ENCODE measurements around the gene MGAT1.

MGAT1 gene

DNA sequence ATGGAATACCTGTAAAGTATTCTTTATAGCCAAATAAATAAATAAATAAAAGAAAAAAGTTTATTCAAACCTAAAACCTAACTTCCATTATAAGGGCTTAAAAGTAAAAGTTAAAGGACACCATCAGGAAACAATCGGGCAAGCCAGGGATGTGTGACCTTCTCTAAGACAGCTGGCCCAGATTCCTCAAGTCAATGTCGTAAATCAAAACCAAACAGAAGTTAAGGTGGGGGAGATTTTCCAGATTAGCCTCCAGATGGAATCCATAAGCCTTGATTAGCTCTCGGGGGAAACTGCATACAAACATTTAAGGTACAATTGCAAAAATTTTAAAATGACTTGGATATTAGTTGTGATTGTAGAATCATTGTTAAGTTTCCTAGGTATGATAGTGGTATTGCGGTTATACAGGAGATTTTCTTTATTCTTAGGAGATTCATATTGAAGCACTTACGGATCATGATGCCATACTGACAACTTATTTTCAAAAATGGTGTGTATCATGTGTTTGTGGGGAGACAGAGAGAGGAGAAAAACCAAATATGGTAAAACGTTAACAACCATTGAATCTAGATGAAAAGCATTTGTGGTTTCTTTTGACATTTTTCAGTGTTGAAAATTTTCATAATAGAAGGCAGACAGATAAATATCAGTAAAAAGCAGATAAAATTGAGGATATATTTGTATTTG, 21.5 kb upstream of the MGAT1 start:
- no peak for DNase-seq

DNA sequence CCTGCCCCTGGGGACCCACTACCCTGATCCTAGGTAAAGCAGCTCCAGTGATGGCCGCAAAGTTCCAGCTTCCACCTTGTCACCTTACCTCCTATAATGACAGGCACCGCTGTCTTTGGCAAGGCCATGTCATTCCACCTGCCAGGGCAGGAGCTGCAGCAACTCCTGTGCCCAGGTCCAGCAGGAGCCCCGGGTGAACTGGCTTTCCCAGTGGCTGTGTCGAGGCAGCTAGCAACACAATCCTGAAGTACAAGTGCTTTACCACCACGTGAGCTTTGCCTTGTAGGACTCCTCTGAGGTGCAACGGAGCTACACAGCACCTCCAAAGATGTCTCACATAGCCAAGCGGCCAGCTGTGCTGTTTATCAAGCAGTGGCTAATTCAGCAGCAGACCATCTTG, 20.7 kb upstream of the MGAT1 start:
- DNase-seq = no peak

DNA sequence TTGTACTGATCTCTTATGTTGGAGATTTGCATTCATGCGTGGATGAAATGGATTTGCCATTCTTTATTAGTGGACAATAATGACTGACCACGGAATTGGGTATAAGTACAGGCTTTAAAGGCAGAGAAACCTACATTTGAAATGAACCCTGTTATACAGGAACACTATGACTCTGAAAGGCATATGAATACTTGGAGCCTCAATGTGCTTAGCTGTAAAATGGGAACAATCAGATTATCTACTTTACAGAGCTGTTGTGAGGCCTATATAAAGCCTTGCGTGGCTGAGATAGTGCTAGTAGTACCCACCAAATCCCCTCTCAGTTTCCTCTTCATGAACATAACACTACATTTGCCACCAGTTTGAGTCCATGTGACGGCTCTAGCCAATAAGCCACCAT, 18.9 kb upstream of the MGAT1 start:
- no peak for DNase-seq

DNA sequence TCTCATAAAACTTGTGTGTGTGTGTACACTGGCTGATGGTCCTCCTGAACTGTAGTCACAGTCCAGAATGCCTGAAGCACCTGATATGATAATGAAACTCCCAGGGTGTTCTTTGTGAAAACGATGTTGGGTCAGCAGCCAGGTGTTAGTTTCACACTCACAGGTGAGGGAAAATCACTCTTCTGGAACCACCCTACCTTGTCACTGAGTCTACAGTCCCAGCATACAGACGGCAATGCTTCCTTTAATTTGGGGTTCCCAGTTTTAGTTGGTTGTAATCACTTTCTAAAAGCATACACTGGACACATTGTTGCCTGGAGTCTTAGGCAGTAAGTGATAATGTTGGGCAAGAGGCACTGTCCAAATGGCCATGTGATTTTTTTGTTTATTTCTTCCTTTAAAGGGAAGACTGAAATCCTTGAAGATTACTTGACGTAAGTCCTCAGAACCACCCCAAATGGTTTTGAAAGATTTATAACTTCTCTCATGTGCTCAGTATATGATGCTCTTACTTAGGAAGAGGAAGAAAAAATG, 18.2 kb upstream of the MGAT1 start:
- peak; percentile 23 for DNase-seq

DNA sequence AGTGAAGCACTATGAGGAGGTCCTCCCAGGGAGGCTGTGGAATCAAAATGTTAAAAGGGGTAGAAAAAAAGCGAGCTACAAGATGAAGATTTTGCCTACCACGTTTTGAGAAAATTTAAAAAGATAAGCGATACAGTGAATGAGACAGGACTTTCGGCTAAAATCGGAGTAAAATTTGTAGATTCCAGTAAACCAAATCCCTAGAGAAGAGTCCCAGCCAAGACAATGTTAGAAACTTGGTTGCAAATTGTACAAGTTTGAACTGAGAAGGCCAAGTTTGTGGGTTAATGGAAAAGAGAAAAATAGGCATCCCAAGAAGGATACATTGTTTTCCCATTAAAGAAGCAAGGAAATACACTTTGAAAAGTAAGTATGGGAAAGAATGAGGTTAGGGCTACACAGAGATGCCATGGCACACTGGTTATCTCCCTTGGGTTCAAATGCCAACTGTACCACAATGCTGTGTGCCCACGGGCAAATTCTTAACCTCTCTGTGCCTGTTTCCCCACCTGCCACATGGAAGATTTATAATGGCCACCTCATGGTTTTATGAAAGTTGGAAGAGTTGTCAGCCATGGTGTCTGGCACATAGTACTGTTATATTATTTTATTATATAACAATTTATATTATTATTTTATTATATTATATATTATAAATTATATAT, 16.2 kb upstream of the MGAT1 start:
- no peak for DNase-seq

DNA sequence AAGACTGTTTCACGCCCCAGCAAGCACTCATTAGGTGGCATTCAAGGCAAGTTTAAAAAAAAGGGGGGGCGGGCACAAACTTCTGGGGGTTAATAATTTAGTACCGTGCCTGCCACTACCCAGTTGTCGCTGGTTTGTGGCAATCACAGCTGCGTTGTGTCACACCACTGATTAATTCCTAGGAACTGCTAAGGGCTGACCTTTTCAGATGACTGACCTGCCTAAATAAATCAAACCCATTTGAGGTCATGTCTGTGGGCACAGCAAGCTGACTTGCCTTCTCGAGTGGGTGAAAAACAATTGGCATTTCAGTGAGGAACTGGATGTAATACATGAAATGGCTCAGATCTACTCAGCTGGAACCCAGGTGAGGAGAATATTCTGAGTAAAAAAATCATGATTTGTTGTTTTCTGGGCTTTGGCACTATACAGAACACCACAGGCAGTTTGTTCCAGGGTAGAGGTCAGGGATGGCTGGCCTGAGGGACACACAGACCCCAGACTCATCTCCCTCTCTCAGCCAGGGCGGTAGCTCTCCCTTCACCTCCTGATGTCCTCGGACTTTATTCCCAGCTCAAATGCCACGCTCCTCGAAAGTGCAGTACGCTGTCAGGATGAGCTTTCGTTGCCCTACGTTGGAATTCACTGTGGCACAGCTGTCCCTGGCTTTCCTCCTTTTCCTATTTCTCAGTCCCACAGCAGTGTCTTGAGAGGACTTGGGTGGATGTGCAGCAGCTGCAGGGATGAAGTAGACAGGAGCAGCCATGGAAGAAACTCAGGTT, 15.5 kb upstream of the MGAT1 start:
- DNase-seq = no peak

DNA sequence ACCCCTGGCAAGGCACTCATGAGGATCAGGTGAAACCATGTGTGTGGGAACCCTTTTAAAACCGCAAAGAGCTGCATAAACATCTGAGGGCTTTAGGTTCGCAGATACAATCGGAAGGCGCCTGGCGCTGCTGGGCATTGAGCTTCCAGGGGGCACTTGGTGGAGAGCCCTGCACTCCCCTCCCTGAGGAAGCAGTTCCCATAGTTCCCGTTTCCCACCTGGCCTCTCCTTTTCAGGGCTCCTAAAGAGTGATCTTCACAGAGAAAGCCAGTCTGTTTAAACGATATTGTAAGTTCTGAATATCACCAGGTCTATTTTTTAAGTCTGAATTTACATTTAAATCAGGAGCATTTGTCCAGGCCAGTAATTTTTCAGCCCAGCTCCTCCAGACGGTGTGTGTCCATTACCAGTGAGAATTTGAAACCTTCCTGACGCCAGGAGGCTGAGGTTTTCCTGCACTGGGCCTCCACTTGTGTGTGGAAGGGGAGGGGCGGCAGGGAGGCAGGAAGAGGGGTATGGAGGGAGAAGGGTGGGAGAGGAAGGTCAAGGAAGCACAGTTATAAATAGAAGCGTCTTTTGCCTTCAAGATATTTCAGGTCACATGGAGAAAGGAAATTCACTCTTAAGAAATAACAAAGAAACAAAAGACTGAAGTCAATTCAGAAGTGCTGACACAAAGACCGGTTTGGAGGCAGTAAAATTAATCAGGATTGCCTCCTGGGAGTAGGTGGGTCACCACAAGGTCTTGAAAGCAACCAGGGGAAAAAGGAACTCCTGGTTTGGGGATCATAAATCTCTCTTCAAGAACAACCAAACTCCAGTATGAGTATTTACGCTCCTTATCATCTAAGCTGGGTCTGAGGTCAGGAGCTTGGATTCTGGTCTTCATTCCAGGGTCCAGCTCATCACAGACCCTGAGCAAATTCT, 14.3 kb upstream of the MGAT1 start:
- DNase-seq = no peak

DNA sequence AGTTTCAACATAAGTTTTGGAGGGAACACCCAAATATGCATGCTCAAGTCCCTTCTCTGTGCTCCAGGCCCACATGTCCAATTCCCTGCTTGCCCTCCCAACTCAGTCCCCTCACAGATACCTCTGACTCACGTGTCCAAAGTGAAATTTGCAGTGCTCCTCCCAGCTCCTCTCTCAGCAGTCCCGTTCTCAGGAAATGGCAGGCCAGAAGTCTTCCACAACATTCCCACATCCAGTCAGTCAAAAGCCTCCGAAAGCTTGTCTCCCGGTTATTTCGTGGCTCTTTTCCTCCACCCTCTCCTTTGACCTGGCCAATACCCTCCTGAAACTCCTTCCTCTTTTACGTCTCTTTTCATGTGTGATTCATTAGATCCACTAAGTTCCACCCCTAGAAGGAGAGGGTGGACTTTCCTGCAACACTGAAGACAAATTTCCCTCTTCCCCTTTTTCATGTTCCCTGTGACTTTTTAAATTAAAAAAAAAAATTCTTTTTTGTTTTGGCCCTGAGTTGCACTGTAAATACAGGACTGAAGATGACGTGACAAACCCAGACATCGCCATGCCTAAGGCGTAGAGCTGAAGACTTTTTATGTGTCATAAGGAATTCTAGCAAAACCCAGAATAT, 12.8 kb upstream of the MGAT1 start:
- no peak for DNase-seq

DNA sequence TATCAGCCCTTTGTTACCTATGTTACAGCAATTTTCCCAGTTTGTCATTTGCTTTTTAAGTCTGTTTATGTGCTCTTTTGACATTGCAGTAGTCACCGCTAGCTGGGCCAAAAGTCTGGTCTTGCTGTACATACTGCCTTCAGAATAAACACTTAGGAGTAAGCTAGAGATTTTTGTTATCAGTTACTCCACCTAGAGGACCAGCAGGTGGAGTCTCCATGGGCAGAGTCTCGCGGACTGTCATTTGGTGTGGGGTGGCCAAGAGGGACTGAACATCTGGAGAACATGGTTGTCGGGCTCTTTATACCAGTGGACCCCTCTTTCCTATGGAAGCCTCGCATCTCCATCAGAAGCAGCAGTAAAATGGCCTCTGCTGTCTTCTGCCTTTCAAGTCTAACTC, 10.8 kb upstream of the MGAT1 start:
- no peak for DNase-seq

DNA sequence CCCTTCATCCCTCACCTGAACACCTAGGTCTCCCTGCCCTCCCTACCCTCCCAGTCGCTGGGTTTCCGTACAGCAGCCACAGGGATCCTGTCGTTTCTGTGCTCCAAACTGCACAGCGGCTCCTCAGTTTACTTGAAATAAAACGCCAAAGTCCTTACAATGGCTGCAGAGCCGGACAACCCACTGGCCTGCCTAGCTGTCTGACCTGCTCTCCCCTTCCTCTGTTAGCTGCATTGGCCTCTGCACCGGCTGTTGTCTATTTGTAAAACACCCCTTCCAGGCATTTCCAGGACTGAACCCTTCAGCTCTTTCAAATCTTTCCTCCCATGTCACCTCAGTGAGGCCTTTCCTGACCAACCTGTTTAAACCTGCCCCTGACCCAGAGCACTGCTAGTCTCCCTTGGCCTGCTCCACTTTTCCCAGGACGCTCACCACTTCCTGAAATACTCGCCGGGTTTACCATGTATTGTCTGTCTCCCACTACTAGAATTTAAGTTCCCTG, 9.1 kb upstream of the MGAT1 start:
- DNase-seq = no peak

DNA sequence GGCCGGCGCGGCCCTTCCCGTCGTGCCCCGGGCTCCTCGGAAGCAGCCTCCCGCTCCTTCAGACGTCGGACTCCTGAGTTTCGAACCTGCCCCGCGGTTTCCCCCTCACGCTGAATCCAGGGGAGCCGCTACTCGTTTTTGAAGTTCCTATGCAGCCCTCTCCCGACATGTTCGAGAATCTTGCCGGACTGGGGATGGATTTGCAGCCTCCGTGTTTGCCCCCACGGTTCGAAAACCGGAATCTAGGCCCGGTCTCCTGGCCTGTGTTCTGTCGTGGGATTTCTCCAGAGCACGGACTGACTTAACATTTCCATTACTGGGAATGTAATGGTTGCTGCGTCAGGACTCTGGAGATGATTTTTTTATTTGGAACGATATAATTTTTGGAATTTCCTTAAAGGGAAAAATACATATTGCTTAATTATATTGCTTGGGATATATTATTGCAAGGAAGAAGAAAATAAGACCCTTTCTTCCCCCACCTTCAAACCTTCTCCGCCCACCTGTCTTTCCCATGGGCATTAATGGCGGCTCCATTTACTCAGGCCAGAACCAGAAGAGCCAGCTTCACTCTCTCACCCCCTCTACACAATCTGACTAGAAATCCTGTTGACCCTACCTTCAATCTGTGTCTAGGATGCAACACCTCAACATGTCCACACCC, 8.5 kb upstream of the MGAT1 start:
- DNase-seq = no peak

DNA sequence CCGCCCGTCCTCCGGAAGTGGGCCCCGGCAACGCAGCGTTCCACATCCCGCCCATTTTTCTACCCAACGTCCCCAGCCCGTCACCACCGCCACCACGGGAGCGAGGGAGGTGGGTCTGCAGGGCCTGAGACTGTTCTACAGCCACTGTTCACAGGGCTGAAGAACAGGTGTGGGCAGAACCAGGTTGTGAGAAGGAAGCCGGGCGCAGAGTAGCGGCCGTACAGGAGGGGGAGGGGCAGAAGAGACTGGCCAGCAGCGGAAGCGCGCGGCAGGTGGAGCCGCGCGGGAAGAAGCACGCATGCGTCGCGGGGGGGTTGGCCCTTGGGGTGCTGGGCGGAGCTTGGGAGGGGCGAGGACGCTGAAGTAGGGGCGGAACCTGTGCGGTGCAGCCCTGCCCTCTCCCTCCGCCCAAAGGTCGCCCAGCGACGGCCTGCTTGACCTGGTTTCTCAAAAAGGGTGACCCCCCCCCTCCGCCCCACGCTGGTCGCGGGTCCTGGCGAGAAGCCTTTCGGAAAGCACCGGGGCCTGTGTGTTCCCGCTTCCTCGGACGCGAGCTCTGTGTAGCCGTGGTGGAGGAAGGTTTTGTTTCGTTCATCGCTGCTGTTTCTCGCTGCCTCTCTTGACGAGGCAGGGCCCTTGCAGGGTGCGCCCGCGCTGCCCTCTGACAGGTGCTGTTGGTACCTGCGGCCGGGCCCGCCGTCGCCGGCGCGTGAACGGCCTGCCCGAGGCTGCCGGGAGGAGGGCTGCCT, 7.8 kb upstream of the MGAT1 start:
- peak; percentile 95 for DNase-seq

DNA sequence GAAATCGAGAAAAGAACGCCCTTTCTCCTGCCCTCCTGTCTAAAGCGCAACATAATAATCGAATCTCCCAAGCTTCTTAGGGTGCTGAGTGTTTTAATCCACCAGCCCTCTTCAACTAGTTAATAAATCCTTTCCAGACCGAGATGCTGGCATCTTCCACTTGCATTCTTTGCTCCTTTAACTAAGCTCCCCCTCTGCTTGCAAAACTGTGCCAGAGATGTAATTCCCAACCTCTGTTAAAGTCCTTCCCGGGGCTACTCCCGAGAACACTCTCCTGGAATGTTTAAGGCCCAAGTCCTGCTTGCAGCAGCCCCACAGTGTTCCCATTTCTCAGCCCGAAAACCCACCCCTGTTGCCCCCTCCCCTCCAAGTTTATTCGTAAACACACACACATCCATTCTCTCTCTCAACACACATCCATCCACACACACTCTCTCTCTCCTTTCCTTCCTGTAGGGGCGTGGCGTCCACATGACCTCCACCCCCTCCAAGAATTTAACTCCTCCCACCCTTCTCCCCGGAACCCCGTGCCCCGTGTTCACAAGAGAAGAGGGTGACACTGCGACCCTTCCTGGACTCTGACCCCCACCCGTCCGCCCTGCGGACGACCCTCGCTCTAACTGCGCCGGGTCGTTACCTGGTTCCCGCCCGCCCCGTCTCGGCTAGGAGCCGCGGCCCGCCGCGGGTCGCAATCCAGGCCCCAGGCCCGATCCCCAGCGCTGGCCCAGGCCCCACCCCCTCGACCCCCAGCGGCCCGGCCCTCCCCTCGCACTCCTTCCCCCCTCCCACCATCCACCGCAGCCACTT, 7.0 kb upstream of the MGAT1 start:
- peak; percentile 85 for DNase-seq

DNA sequence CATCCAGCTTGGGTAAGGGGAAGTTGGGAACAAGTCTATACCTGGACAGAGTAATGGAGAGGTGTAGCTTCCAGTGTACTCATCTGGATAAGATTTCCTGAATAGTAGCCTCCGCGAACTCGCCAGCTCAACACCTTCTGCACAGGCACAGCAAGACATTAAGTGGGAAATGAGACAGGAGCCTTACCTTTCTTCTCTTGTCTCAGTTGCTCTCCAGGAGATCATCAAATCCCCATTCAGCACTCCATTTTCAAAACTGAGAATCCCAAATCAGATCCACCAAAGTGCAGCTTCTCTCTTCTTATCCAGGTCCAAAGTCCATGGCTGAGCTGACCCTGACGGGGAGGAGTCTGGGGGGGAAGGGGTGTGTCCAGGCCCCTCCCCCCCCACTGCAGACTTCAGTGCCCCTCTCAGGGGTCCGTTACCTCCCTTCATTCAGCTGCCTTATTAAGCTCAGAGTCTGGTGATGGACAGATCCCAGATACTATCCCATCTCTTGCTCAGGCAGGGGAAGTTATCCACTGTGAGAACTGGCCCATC, 5.9 kb upstream of the MGAT1 start:
- no peak for DNase-seq

DNA sequence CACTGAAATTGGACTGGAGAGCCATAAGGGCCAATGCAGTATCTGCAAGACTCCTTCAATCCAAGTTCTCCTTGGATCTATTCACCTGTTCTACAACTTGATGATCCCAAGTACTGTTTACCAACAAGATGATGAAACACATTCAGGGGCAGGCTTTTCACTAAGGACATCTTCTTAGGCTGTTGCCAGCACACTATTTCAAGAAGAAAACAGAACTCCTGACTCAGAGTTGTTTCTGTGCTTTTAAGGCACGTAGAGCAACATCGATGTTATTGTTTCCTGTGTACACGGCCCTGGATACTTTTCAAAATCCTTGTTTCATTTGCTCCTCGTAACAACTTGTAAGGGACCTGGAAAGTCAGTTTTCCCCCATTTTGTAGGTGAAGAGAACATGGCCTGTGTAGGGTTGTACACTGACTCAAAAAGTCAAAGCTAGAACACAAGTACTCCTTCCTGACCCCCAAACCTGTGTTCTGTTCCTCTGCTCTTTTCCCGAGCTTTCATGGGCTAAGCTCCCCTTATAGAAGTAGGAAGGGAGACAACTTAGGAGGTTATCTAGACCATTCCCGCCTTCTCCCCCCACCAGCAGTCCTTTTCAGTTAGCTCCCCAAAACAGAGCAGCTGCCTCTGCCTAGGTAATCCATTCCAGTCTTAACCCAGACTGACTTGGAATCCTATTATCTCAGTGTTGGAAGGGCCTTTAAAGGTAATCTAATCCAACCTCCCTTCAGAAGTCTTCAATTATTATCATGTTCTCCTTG, 5.2 kb upstream of the MGAT1 start:
- no peak for DNase-seq

DNA sequence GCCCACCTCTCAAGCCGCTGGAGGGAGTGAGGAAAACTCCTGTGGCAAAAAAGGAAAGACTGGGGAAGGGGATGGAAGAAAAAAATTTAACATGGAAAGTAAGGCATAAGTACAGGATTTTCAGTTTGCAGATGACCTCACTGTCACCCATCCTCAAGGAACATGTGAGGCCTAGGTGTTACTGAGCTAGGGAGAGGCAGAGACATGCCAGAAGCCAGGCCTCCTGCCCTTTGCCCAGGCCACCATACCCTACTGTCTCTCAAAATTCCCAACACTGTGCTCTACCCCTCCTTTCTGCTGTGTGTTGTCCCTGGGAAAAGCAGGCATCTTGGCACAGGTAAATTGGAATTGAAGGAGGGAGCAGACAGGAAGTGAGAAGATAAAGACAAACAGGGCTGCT, 4.4 kb upstream of the MGAT1 start:
- DNase-seq = no peak

DNA sequence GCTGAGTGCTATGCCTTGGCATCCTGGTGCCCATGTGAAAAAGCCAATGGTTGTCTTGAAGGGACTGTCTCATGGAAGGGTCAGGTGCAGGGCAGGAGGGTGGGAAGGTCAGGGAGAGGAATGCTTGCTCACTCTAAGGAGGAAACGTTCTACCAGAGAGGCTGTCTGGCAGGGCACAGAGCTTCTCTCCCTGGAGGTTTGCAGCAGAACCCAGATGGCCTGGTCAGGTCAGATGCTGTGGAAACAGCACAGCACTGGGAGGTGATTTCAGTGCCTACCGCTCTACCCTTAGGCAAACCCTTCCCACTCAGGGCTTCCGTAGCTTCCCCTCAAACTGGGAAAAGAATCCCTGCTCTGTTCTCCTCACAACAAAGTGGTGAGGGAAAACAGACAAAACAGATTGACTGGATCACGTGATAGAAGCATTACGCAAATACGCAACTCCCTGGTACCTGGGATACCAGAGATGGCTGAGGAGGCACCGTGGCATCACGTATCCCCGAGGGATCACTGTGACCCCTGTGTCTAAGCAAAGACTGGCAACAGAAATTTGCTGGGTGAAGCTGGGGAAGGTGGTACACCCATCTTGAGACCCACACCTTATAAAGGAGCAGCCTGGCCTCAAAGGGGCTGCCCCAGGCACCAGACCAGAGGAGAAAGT, 3.9 kb upstream of the MGAT1 start:
- DNase-seq = no peak

DNA sequence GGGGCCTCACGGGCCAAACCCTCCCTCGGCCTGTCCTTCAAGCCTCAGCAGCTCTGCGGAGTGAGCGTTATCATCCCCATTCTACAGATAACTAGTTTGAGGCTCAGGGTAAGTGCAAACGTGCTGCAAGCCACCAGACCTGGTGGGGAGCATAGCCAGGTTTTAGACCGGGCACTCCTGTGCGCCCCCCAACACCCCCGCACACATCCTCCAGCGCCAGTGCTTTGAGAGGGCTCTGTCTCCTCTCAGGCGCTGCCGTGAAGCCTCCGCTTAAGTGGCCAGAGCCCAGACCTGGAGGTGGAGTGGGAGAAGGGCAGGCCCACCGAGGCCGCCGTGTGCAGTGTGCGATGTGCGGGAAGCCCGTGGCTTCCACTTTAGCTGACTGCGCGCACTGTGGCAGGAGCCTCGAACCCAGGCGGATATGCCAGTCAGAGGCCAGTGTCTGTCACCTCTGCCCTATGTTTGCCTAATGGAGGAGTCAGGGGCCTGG, 1.6 kb upstream of the MGAT1 start:
- no peak for DNase-seq

Data from NCI-H345 (cell line).